H1 (cell line): ENCODE results near the gene OR6T1. TPM values are rescaled to one million over a fixed set of nuclear protein-coding genes. Genes with fewer than 3 reads are reported as not detected.

ENCODE experiments used
- CTCF ChIA-PET: fragments of 300-600 bp; sonication (Branson Sonifier 250); formaldehyde crosslinking; loops from one replicate; lab custom pipeline; 2021; ENCODE audit not compliant: partially characterized antibody; lab: Charles Lee
- POLR2A ChIA-PET: fragments of 300-600 bp; sonication (Branson Sonifier 250); formaldehyde crosslinking; loops from one replicate; lab custom pipeline; 2021; ENCODE audit warnings: inconsistent platforms; ENCODE audit not compliant: partially characterized antibody; lab: Charles Lee
- DNase-seq, 2 experiments: peaks; one replicate each; pipeline versions ENCODE4 v3.0.0 to v3.0.0-alpha.2; 2010 to 2022; ENCODE audit warnings: low spot score in 2 of 2, low read depth in 1 of 2, mixed read lengths in 1 of 2
- FAIRE-seq: peaks from 2 replicates; lab custom pipeline; 2011; peaks lifted over from hg19 to GRCh38; lab: Jason Lieb, UNC
- H2AFZ ChIP-seq: 2 replicates; pipeline ENCODE4 v1.8.1; 2012; ENCODE audit warnings: low read length, inconsistent platforms
- H2AK5ac ChIP-seq: 2 replicates; pipeline ENCODE4 v1.6.1; 2013; ENCODE audit warnings: low read depth, low read length
- H2BK120ac ChIP-seq: replicated peaks from 2 replicates; pipeline ENCODE3; 2013; ENCODE audit warnings: low read depth, low read length, inconsistent platforms
- H2BK12ac ChIP-seq: 2 replicates; pipeline ENCODE4 v1.6.1; 2013; ENCODE audit warnings: low read depth, low read length
- H2BK15ac ChIP-seq: 2 replicates; pipeline ENCODE4 v1.6.1; 2013; ENCODE audit warnings: low read length
- H2BK20ac ChIP-seq: 2 replicates; pipeline ENCODE4 v1.6.1; 2013; ENCODE audit warnings: low read length
- H2BK5ac ChIP-seq: 2 replicates; pipeline ENCODE4 v1.6.1; 2013; ENCODE audit warnings: low read depth, low read length
- H3K14ac ChIP-seq: 2 replicates; pipeline ENCODE4 v1.6.1; 2013; ENCODE audit warnings: inconsistent platforms; ENCODE audit not compliant: insufficient read length
- H3K18ac ChIP-seq: 2 replicates; pipeline ENCODE4 v1.6.1; 2013; ENCODE audit warnings: low read length; ENCODE audit errors: extremely low read depth
- H3K23ac ChIP-seq: 2 replicates; pipeline ENCODE4 v1.6.1; 2013; ENCODE audit warnings: inconsistent platforms; ENCODE audit not compliant: insufficient read length
- H3K23me2 ChIP-seq: 2 replicates; pipeline ENCODE4 v1.6.1; 2013; ENCODE audit warnings: low read depth, low read length
- H3K27ac ChIP-seq: 2 replicates; pipeline ENCODE4 v1.6.1; 2011; ENCODE audit warnings: low read depth, low read length, inconsistent platforms
- H3K27me3 ChIP-seq, 4 experiments: replicated peaks in 1 of 4; 1 replicate in 1 of 4; 2 replicates in 3 of 4; pipeline versions ENCODE4 v1.6.1 to v1.8.1; 2011 to 2013; ENCODE audit warnings: low read length in 3 of 4, mild to moderate bottlenecking in 3 of 4, inconsistent platforms in 2 of 4, mixed read lengths in 2 of 4, moderate library complexity in 1 of 4; ENCODE audit not compliant: control insufficient read depth in 3 of 4, insufficient read depth in 3 of 4; ENCODE audit errors: extremely low read depth in 1 of 4
- H3K36me3 ChIP-seq, 4 experiments: 2 replicates each; pipeline versions ENCODE4 v1.6.1 to v1.8.1; 2011 to 2013; ENCODE audit warnings: mild to moderate bottlenecking in 4 of 4, low read length in 3 of 4, moderate library complexity in 2 of 4, control low read depth in 1 of 4, inconsistent platforms in 1 of 4; ENCODE audit not compliant: insufficient read depth in 4 of 4, control insufficient read depth in 2 of 4
- H3K4ac ChIP-seq: replicated peaks from 2 replicates; pipeline ENCODE3; 2013; ENCODE audit warnings: low read length, low read depth, mixed read lengths, inconsistent platforms; ENCODE audit not compliant: insufficient read length
- H3K4me1 ChIP-seq, 4 experiments: replicated peaks in 1 of 4; 1 replicate in 1 of 4; 2 replicates in 3 of 4; pipeline versions ENCODE4 v1.6.1 to v1.8.1; 2011 to 2013; ENCODE audit warnings: low read length in 3 of 4, inconsistent platforms in 2 of 4, mixed read lengths in 1 of 4; ENCODE audit not compliant: insufficient read depth in 4 of 4, control insufficient read depth in 3 of 4
- H3K4me2 ChIP-seq, 2 experiments: 2 replicates each; pipeline versions ENCODE4 v1.6.1 to v1.8.1; 2011 to 2013; ENCODE audit warnings: low read depth in 2 of 2, low read length in 2 of 2, control low read depth in 1 of 2, inconsistent platforms in 1 of 2, mild to moderate bottlenecking in 1 of 2; ENCODE audit not compliant: insufficient read depth in 1 of 2
- H3K4me3 ChIP-seq, 4 experiments: fragments of 200-600, 300-600 bp in 1 of 4; sonication (generic), shearing (Covaris generic), sonication (Bioruptor Twin) in 1 of 4; 2 replicates each; pipeline versions ENCODE4 v1.5.1 to v1.8.1; 2011 to 2016; ENCODE audit warnings: low read length in 4 of 4, low read depth in 3 of 4, control low read depth in 2 of 4, inconsistent platforms in 2 of 4, mild to moderate bottlenecking in 2 of 4, mixed read lengths in 1 of 4, moderate library complexity in 1 of 4; ENCODE audit not compliant: insufficient read depth in 2 of 4; ENCODE audit errors: extremely low read depth in 1 of 4
- H3K56ac ChIP-seq: replicated peaks from 2 replicates; pipeline ENCODE3; 2013; ENCODE audit warnings: low read depth, mild to moderate bottlenecking, mixed read lengths, low read length, inconsistent platforms; ENCODE audit not compliant: insufficient read length
- H3K79me1 ChIP-seq: 2 replicates; pipeline ENCODE4 v1.6.1; 2013; ENCODE audit warnings: low read depth, low read length, control low read depth
- H3K79me2 ChIP-seq, 2 experiments: 2 replicates each; pipeline versions ENCODE4 v1.6.1 to v1.8.1; 2012 to 2013; ENCODE audit warnings: low read length in 2 of 2, mild to moderate bottlenecking in 2 of 2, inconsistent platforms in 1 of 2; ENCODE audit not compliant: insufficient read depth in 2 of 2, control insufficient read depth in 1 of 2
- H3K9ac ChIP-seq, 4 experiments: replicated peaks in 1 of 4; 1 replicate in 1 of 4; 2 replicates in 3 of 4; pipeline versions ENCODE4 v1.6.1 to v1.8.1; 2011 to 2013; ENCODE audit warnings: low read depth in 3 of 4, low read length in 3 of 4, control low read depth in 2 of 4, mild to moderate bottlenecking in 2 of 4, moderate library complexity in 2 of 4, inconsistent platforms in 1 of 4; ENCODE audit errors: extremely low read depth in 1 of 4
- H3K9me3 ChIP-seq, 2 experiments: 2 replicates each; pipeline versions ENCODE4 v1.6.1 to v1.8.1; 2012 to 2013; ENCODE audit warnings: mild to moderate bottlenecking in 2 of 2, moderate library complexity in 2 of 2, control low read depth in 1 of 2, inconsistent platforms in 1 of 2, low read depth in 1 of 2, low read length in 1 of 2, mixed read lengths in 1 of 2; ENCODE audit not compliant: insufficient read depth in 2 of 2
- H4K20me1 ChIP-seq, 2 experiments: replicated peaks in 1 of 2; 2 replicates each; pipeline versions ENCODE3 to v1.8.1; 2011 to 2013; ENCODE audit warnings: inconsistent platforms in 2 of 2, low read length in 2 of 2, mild to moderate bottlenecking in 1 of 2; ENCODE audit not compliant: insufficient read depth in 2 of 2, control insufficient read depth in 1 of 2
- H4K5ac ChIP-seq: 2 replicates; pipeline ENCODE4 v1.6.1; 2013; ENCODE audit warnings: low read length, low read depth, mixed read lengths, inconsistent platforms; ENCODE audit not compliant: insufficient read length
- H4K8ac ChIP-seq: 2 replicates; pipeline ENCODE4 v1.8.0; 2013; ENCODE audit warnings: mild to moderate bottlenecking, moderate library complexity, low read length, inconsistent platforms; ENCODE audit not compliant: insufficient read depth; ENCODE audit errors: extremely low read depth
- H4K91ac ChIP-seq: replicated peaks from 2 replicates; pipeline ENCODE3; 2013; ENCODE audit warnings: low read length, mixed read lengths, inconsistent platforms; ENCODE audit not compliant: insufficient read length
- KDM4A ChIP-seq: IDR thresholded peaks from one replicate; pipeline ENCODE4 v1.7.1; 2012; ENCODE audit warnings: low read depth, mild to moderate bottlenecking, moderate library complexity, low read length, inconsistent platforms; ENCODE audit not compliant: severe bottlenecking
- POLR2A ChIP-seq, 2 experiments: IDR thresholded peaks; 1 replicate in 1 of 2; 2 replicates in 1 of 2; pipeline ENCODE4 v1.6.1; 2011; ENCODE audit warnings: low read depth in 2 of 2, low read length in 2 of 2, mild to moderate bottlenecking in 2 of 2; ENCODE audit errors: control extremely low read depth in 1 of 2
- RBBP5 ChIP-seq: IDR thresholded peaks from 2 replicates; pipeline ENCODE4 v1.7.1; 2012; ENCODE audit warnings: low read depth, mild to moderate bottlenecking, inconsistent platforms, low read length, moderate library complexity, borderline replicate concordance
- SP2 ChIP-seq: IDR thresholded peaks from 2 replicates; pipeline ENCODE4 v1.6.1; 2012; ENCODE audit warnings: mild to moderate bottlenecking, low read length, inconsistent platforms
- whole genome bisulfite sequencing, 2 experiments: shearing (Covaris generic) in 1 of 2; methylation state at CpG; one replicate each; pipeline versions ENCODE4 v1.1.6 to v1.1.7; 2013 to 2015; ENCODE audit warnings: low lambda C conversion rate in 2 of 2, mixed read lengths in 2 of 2, inconsistent platforms in 1 of 2, low coverage in 1 of 2, missing lambda C conversion rate in 1 of 2; ENCODE audit not compliant: insufficient replicate concordance in 2 of 2, insufficient coverage in 1 of 2, insufficient read length in 1 of 2; ENCODE audit errors: extremely low coverage in 1 of 2, missing lambda C conversion rate in 1 of 2; 5-methylcytosine and 5-hydroxymethylcytosine counted together
- polyA plus RNA-seq, 7 experiments: library from polyadenylated mRNA; depleted of rRNA in 3 of 7; stranded (reverse) in 5 of 7; unstranded in 2 of 7; fragments of >200 nt in 5 of 7; fragments of 200-250 nt in 2 of 7; gene quantifications; 1 replicate in 5 of 7; 2 replicates in 1 of 7; 4 replicates in 1 of 7; pipeline versions ENCODE4 v1.2.1 to v1.2.3, GENCODE V29; 2011 to 2013; ENCODE audit warnings: missing spikeins in 2 of 7, mixed read lengths in 2 of 7
- total RNA-seq: library from RNA; stranded (reverse); fragmentation: NEBNext Ultra II Directional; extraction: Animal tissue kit (Norgen Biotek cat#: 25700); gene quantifications from 2 replicates; pipeline ENCODE4 v1.2.1, GENCODE V29; 2021

The OR6T1 gene
- total and polyA plus RNA-seq, 2 of the 8 experiments (the other 6 are each of a cell fraction or from before 2014, with no cell fraction given): not detected

DNA sequence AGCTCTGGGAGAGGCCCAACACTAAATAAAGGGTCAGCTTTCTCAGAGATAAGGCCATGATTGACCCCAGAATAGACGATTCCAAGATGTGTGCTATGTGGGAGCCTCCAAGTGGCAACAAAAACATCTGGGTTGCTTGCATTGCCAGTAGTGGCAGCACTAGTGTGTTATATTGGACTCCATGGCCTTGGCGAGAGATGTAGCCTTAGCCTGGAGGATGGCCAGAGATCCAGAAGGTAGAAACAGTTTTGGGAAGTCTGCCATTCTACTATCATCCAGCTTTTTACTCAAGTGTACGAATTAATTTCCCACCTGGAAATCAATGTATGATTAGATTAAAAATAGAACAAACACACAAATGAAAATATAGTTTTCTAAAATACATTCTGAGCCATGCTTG is 38.7 kb downstream of the OR6T1 start:
- Histone ChIP-seq H3K4me3 (no peak overlapping the region), H3K36me3 (no peaks in the 10 kb centered on the region), H4K5ac (no peak overlapping the region), H3K27ac (no peak overlapping the region), H3K9me3 (no peaks in the 10 kb centered on the region), H2BK12ac (no peak overlapping the region), H3K56ac (no peak overlapping the region), H2AFZ (no peak overlapping the region), H3K79me2 (no peaks in the 10 kb centered on the region), H3K4ac (no peak overlapping the region), H2AK5ac (no peak overlapping the region), H2BK20ac (no peak overlapping the region), H2BK5ac (no peak overlapping the region), H3K9ac (no peak overlapping the region), H3K23ac (no peak overlapping the region), H3K27me3 (no peaks in the 10 kb centered on the region), H4K8ac (no peak overlapping the region), H3K18ac (no peak overlapping the region), H3K4me2 (no peak overlapping the region), H4K20me1 (no peaks in the 10 kb centered on the region), H2BK15ac (no peak overlapping the region), H3K4me1 (peaks cover 0 to 3% (median 0%) of the 10 kb centered on the region in 4 experiments; a peak in 2 of 7 replicates), H3K79me1 (no peaks in the 10 kb centered on the region), H2BK120ac (no peak overlapping the region), H3K23me2 (no peaks in the 10 kb centered on the region), H4K91ac (no peak overlapping the region), H3K14ac (no peak overlapping the region)
- TF ChIP-seq KDM4A (no peak), SP2 (no peak), POLR2A (IDR thresholded peaks at IDR 0.05; ENCODE audit: control extremely low read depth in 1 of 2, low read depth in 2 of 2, low read length in 2 of 2) (no peak), RBBP5 (no peak)
- POLR2A ChIA-PET: no interaction called here
- CTCF ChIA-PET: no interaction called here
- no peak for FAIRE-seq
- 92% methylated on average over 3 of the region's 3 CpGs; no CpG with 5 or more reads in 1 of the 2 experiments for WGBS, 2 experiments
- DNase-seq: no peak
